Neutrophil (primary cell): Measurements from ENCODE around the gene BCAS1.

Experiments used
- H3K27ac ChIP-seq: fragments of 200-600 bp; sonication (generic); 2 replicates; pipeline ENCODE4 v1.5.1; 2016; ENCODE audit warnings: mild to moderate bottlenecking, moderate library complexity
- H3K27me3 ChIP-seq: fragments of 200-600 bp; sonication (generic); 2 replicates; pipeline ENCODE4 v1.6.0; 2016; ENCODE audit warnings: mild to moderate bottlenecking
- H3K36me3 ChIP-seq: fragments of 200-600 bp; sonication (generic); 2 replicates; pipeline ENCODE4 v1.5.1; 2017
- H3K4me1 ChIP-seq, 2 experiments: fragments of 200-600 bp in 1 of 2; sonication (generic) in 1 of 2; 1 replicate in 1 of 2; 2 replicates in 1 of 2; pipeline versions ENCODE4 v1.5.1 to v1.6.1; 2013 to 2016; ENCODE audit warnings: low read depth in 1 of 2, low read length in 1 of 2, mild to moderate bottlenecking in 1 of 2, moderate library complexity in 1 of 2; ENCODE audit not compliant: control insufficient read depth in 1 of 2, insufficient read depth in 1 of 2
- H3K4me3 ChIP-seq, 2 experiments: fragments of 200-600 bp in 1 of 2; sonication (generic) in 1 of 2; 1 replicate in 1 of 2; 2 replicates in 1 of 2; pipeline ENCODE4 v1.5.1; 2013 to 2016; ENCODE audit warnings: low read depth in 1 of 2, low read length in 1 of 2, mild to moderate bottlenecking in 1 of 2, moderate library complexity in 1 of 2
- H3K9me3 ChIP-seq: fragments of 200-600 bp; sonication (generic); 2 replicates; pipeline ENCODE4 v1.5.1; 2016
- TF ChIP-seq, protein P1 (sequence below): fragments of 200-600 bp; sonication (generic); IDR thresholded peaks from 2 replicates; pipeline ENCODE4 v1.5.1; 2016; ENCODE audit warnings: antibody characterized with exemption

Gene BCAS1

DNA sequence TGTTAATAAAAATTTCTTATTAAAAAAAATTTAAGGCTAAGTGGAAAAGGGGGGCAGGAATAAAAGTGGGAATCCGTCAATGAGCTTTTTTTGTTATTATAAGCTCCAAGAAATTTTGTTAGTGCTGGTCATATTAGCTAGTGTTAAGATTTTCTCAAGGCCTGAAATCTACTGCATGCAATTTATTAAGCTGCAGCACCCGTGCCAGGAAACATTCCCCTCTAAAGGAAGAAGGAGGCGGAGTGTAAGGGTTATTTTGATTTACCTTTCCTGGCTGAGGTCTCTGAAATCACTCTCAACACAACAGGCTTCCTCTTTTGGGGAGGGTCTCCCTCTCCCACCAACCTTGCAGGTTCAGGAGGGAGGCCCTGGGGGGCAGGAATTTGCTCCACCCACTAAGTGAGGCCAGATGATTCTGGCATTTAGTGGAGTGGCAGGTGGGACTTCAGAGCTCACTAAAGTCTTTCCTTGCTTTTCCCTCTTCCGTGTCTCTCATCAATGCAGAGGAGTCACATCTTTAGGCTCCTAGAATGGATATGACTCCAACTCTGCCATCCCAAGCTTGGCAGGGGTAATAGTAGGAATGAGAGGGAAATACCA is 168.8 kb downstream of the BCAS1 start:
- peaks cover 81 to 82% of the 10 kb centered on the region in 2 experiments for H3K4me1 ChIP-seq
- TF ChIP-seq, protein P1, sequence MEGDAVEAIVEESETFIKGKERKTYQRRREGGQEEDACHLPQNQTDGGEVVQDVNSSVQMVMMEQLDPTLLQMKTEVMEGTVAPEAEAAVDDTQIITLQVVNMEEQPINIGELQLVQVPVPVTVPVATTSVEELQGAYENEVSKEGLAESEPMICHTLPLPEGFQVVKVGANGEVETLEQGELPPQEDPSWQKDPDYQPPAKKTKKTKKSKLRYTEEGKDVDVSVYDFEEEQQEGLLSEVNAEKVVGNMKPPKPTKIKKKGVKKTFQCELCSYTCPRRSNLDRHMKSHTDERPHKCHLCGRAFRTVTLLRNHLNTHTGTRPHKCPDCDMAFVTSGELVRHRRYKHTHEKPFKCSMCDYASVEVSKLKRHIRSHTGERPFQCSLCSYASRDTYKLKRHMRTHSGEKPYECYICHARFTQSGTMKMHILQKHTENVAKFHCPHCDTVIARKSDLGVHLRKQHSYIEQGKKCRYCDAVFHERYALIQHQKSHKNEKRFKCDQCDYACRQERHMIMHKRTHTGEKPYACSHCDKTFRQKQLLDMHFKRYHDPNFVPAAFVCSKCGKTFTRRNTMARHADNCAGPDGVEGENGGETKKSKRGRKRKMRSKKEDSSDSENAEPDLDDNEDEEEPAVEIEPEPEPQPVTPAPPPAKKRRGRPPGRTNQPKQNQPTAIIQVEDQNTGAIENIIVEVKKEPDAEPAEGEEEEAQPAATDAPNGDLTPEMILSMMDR, result no peak
- H3K4me3 ChIP-seq, result no peak overlapping the region
- H3K9me3 ChIP-seq, result no peaks in the 10 kb centered on the region
- H3K36me3 ChIP-seq, result no peaks in the 10 kb centered on the region
- H3K27me3 ChIP-seq, result no peaks in the 10 kb centered on the region
- peak overlapping the region; percentile 92 for H3K27ac ChIP-seq

DNA sequence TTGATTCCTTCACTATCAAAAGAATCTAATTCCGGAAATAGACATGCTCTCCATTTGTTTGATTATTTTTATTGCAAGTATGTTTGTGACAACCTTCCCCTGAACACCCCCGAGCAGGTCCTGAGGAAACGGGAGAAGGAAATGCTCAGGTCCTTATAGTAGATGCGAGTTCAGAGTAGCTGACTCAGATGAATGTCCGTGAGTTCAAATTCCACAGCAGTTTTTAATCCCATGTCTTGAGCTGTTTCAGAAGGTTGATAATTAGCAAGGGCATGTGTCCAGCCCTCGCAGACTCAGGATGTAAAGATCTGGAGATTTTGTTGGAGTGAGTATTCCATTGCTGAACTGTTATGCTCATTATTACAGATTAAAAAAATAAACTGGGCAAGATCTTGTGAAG is 169.3 kb downstream of the BCAS1 start:
- Histone ChIP-seq H3K9me3 (no peaks in the 10 kb centered on the region), H3K36me3 (no peaks in the 10 kb centered on the region), H3K27me3 (no peaks in the 10 kb centered on the region), H3K4me3 (no peak overlapping the region), H3K4me1 (peaks cover 76 to 77% of the 10 kb centered on the region in 2 experiments), H3K27ac (peak overlapping the region; percentile 92)
- TF ChIP-seq, protein P1, result no peak

DNA sequence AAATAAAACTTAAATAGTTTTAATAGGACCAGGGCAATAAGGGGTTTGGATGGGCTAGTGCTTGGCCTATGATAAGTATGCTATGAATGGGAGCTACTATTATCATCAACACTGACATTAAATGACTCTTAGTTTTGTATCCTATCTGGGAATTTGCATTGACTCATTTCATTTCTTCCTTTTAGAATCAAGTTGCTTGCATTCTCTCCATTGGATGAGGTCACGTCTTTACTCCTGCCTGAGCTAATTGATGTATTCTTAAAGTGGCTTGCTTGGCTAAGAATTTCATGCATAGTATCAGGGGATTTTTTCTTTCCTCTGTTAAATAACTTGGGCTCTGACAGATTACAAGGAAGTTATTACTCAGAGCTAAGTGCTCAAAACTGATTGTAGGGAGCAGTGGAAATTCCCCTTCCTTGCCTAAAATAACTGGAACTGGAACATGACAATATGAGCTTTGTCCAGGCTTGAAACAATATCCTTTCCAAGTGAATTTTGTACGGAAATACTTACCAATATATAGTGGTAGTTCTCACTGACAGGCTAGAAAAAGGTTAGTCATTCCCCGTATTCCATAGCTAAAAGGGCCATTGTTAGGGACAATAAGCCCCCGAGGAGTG is 169.9 kb downstream of the BCAS1 start:
- Histone ChIP-seq H3K27me3 (no peaks in the 10 kb centered on the region), H3K36me3 (no peaks in the 10 kb centered on the region), H3K27ac (peak overlapping the region; percentile 92), H3K9me3 (no peaks in the 10 kb centered on the region), H3K4me3 (peak overlapping the region in 1 of 2 experiments; percentile 38), H3K4me1 (peaks cover 70 to 71% of the 10 kb centered on the region in 2 experiments)
- TF ChIP-seq, protein P1, result no peak

DNA sequence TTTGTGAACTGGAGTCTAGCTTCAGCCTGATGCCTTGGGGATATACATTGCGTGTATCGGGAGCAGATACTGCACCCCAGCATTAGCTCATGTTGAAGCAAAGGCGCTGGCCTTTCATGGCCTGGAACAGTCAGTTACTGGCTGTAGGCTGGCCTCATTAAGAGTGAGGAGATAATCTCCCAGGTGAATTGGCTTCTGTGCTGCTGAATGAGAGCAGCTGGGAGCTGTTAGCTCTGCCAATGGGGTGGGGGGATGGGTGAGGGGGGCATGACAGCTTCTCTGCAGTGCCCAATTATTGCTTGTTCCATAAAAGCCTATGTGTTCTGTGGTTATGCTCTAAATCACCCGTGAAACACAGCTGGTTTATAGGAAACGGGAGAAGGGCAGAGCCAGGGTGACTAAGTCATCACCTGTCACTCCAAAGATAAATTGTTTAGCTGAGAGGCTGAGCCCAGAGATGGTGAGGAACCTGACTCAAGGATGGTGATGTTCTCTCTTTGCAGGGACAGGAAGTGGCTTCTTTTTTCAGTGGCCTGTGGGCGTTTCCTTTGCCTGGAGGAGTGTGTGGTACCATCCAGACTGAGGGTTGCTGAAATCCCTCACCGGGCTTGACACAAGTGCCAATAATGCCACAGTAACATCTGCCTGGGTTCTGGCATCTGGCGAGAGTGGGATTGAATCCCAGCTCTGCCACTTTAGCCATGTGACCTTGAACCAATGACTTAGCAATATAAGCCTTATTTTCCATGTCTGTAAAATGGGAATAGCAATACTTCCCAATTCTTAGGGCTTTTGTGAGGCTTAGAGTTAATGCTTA is 170.8 kb downstream of the BCAS1 start:
- H3K27ac ChIP-seq, result peak overlapping the region; percentile 92
- H3K4me3 ChIP-seq, result peak overlapping the region; percentile 21 to 38
- H3K36me3 ChIP-seq, result no peaks in the 10 kb centered on the region
- no peaks in the 10 kb centered on the region for H3K9me3 ChIP-seq
- TF ChIP-seq, protein P1, result no peak
- H3K27me3 ChIP-seq, result no peaks in the 10 kb centered on the region
- peaks cover 61 to 62% of the 10 kb centered on the region in 2 experiments for H3K4me1 ChIP-seq

DNA sequence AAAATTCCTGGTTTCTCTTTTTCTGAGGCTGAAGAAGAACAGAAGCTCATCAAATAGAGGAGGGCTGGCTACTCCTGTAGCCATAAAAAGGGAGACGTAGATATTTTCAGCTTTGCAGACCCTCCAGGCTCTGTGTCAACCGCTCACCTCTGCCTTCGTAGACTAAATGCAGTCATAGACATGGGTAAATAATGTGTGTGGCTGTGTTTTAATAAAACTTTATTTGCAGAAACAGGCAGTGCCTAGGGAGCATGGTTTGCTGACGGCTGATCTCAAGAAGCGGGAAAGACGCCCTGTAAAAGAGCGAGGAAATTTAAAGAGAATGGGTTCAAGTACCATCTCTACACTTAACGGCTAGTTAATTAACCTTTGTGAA is 171.8 kb downstream of the BCAS1 start:
- Histone ChIP-seq H3K36me3 (no peaks in the 10 kb centered on the region), H3K27ac (peak overlapping the region; percentile 92), H3K27me3 (no peaks in the 10 kb centered on the region), H3K9me3 (no peaks in the 10 kb centered on the region), H3K4me3 (no peak overlapping the region), H3K4me1 (peaks cover 51 to 52% of the 10 kb centered on the region in 2 experiments)
- TF ChIP-seq, protein P1, result no peak
